ENCODE results near the gene LRP4. TPM values are rescaled to one million over a fixed set of nuclear protein-coding genes. Genes with fewer than 3 reads are reported as not detected.

The LRP4 gene
- total and polyA plus RNA-seq, 2 of the 8 experiments (the other 6 are each of a cell fraction or from before 2014, with no cell fraction given) = 5.4 to 22.1 TPM

DNA sequence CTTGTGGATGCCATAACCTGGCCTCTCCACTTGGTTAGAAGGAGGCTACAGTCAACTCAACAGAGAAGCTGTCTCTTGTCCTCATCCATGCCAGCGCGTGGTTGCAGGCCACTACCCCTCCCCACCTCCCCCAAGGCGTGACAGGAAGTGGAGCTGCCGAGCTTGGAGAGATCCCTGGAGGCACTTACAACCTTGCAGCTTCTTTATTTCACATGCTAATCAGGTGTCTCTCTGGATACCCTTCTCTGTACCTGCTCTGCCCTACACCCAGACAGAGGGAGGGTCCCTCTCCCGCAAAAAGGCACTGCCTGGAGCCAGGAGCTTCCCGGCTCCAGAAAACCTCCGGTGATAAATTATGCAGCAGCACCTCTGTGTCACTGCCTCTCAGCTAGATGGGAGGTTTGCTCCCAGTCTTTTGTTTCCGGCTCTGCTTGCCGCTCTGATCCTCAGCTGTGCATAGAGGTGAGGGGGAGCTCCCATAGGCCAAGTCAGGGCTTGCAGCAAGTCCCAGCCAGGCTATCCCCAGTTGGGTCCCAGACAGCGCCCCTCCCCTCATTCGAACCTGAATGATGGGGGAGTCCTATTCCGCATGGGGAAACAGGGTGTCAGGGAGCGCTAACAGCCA, 5.7 kb downstream of the LRP4 start (continued):
- TF ChIP-seq BRCA1 (IDR thresholded peaks at IDR 0.05; ENCODE audit: low read depth, low read length) (no peak), SAP30 (IDR thresholded peaks at IDR 0.05; ENCODE audit: insufficient read depth, insufficient replicate concordance, low read length) (peak; percentile 58), YY1 (IDR thresholded peaks at IDR 0.05; ENCODE audit: low read depth, low read length) (no peak), BCL11A (IDR thresholded peaks at IDR 0.05; ENCODE audit: low read depth in 2 of 2, low read length in 2 of 2) (no peak), RFX5 (IDR thresholded peaks at IDR 0.05; ENCODE audit: borderline replicate concordance, low read depth, low read length) (no peak), SRF (IDR thresholded peaks at IDR 0.05; ENCODE audit: low read depth, low read length) (no peak), SIRT6 (IDR thresholded peaks at IDR 0.05; ENCODE audit: low read length) (no peak), TAF1 (IDR thresholded peaks at IDR 0.05; ENCODE audit: low read depth, low read length) (peak; percentile 37; the same call in 1 of the 2 replicates), SP2 (IDR thresholded peaks at IDR 0.05; ENCODE audit: low read length) (no peak), POU5F1 (IDR thresholded peaks at IDR 0.05; ENCODE audit: low read depth, low read length) (no peak), FOSL1 (IDR thresholded peaks at IDR 0.05; ENCODE audit: insufficient read depth, low read depth, low read length) (no peak), RAD21 (IDR thresholded peaks at IDR 0.05 in 1 of 2, conservative IDR thresholded peaks at IDR 0.05 in 1 of 2; ENCODE audit: low read depth in 2 of 2, low read length in 2 of 2) (peak; percentile 16 to 17; a peak in 2 of 4 replicates), CBX5 (IDR thresholded peaks at IDR 0.05; ENCODE audit: low read depth, low read length) (no peak), SP1 (IDR thresholded peaks at IDR 0.05; ENCODE audit: low read depth, low read length) (0 out of 2 replicates have a peak, but pooled peaks have one; percentile 33), JUN (IDR thresholded peaks at IDR 0.05; ENCODE audit: low read depth, low read length) (no peak)
- TF ChIP-seq, protein P1, sequence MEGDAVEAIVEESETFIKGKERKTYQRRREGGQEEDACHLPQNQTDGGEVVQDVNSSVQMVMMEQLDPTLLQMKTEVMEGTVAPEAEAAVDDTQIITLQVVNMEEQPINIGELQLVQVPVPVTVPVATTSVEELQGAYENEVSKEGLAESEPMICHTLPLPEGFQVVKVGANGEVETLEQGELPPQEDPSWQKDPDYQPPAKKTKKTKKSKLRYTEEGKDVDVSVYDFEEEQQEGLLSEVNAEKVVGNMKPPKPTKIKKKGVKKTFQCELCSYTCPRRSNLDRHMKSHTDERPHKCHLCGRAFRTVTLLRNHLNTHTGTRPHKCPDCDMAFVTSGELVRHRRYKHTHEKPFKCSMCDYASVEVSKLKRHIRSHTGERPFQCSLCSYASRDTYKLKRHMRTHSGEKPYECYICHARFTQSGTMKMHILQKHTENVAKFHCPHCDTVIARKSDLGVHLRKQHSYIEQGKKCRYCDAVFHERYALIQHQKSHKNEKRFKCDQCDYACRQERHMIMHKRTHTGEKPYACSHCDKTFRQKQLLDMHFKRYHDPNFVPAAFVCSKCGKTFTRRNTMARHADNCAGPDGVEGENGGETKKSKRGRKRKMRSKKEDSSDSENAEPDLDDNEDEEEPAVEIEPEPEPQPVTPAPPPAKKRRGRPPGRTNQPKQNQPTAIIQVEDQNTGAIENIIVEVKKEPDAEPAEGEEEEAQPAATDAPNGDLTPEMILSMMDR (IDR thresholded peaks at IDR 0.05; ENCODE audit: control extremely low read depth in 1 of 3, insufficient read depth in 1 of 3, low read depth in 1 of 3, low read length in 3 of 3) = peak in 1 of 3 experiments; percentile 8; a peak in 1 of 4 replicates
